Activated T-helper 2 cell treated with anti-CD3 and anti-CD28 coated beads, Interferon-gamma antibody, Interleukin-2, Interleukin-4, amounts not matched to agents 10 μg/mL and 5 μg/mL and 100 μg/mL, durations not matched to agents 14 hours and 24 hours and 36 hours (primary cell): ENCODE results near the gene IDI2. TPM values are rescaled to one million over a fixed set of nuclear protein-coding genes. Genes with fewer than 3 reads are reported as not detected.
A peak's percentile ranks its signal among the peaks of the same experiment; 100 is the strongest.

Experiments
- DNase-seq: peaks from one replicate; pipeline ENCODE4 v3.0.0; 2021; ENCODE audit warnings: low spot score
- H3K27ac Mint-ChIP-seq: one replicate; pipeline ENCODE4 v1.8.0; 2021; ENCODE audit warnings: mixed read lengths
- H3K27me3 Mint-ChIP-seq: one replicate; pipeline ENCODE4 v1.8.0; 2021; ENCODE audit warnings: low read depth, mixed read lengths
- H3K36me3 Mint-ChIP-seq: one replicate; pipeline ENCODE4 v1.8.0; 2021; ENCODE audit warnings: low read depth, mixed read lengths
- H3K4me1 Mint-ChIP-seq: one replicate; pipeline ENCODE4 v1.8.0; 2021; ENCODE audit warnings: low read depth, mixed read lengths
- H3K4me3 Mint-ChIP-seq: one replicate; pipeline ENCODE4 v1.8.0; 2021; ENCODE audit warnings: low read depth, mild to moderate bottlenecking, moderate library complexity, mixed read lengths
- H3K9me3 Mint-ChIP-seq: one replicate; pipeline ENCODE4 v1.8.0; 2021; ENCODE audit warnings: mixed read lengths
- intact Hi-C: fragments of 100-400 bp; cut with micrococcal nuclease; formaldehyde crosslinking; loops from one replicate; pipeline ENCODE4 v1.15.1; 2023
- total RNA-seq: library from RNA; stranded (reverse); gene quantifications from 2 replicates; pipeline ENCODE4 v1.2.3, GENCODE V29; 2022

The IDI2 gene
- total RNA-seq, 1 donor from 2014 or later = not detected

GRCh38 chr10:995559-995926 lies 30.1 kb downstream of the IDI2 start:
- Mint-ChIP-seq H3K36me3 (peaks cover 86% of the 10 kb centered on the region), H3K4me3 (no peak overlapping the region), H3K27me3 (no peaks in the 10 kb centered on the region), H3K4me1 (peaks cover 6% of the 10 kb centered on the region), H3K9me3 (no peaks in the 10 kb centered on the region), H3K27ac (peak overlapping the region; percentile 14)
- DNase-seq = no peak
- intact Hi-C loops = no loop called here

- Mint-ChIP-seq H3K27me3 (no peaks in the 10 kb centered on the region), H3K9me3 (no peaks in the 10 kb centered on the region), H3K4me3 (no peak overlapping the region), H3K27ac (peak overlapping the region; percentile 14), H3K4me1 (peaks cover 9% of the 10 kb centered on the region), H3K36me3 (peaks cover 86% of the 10 kb centered on the region)
- no peak for DNase-seq
- intact Hi-C loops = no loop called here
These were observed 30.7 kb downstream of the IDI2 start for GRCh38 chr10:994836-995558.

GRCh38 chr10:992871-993270 lies 32.8 kb downstream of the IDI2 start:
- intact Hi-C loops = no loop called here
- H3K4me1 Mint-ChIP-seq = peaks cover 17% of the 10 kb centered on the region
- no peak overlapping the region for H3K27ac Mint-ChIP-seq
- no peak for DNase-seq
- no peaks in the 10 kb centered on the region for H3K27me3 Mint-ChIP-seq
- no peaks in the 10 kb centered on the region for H3K9me3 Mint-ChIP-seq
- H3K36me3 Mint-ChIP-seq = peaks cover 85% of the 10 kb centered on the region
- H3K4me3 Mint-ChIP-seq = no peak overlapping the region

DNA sequence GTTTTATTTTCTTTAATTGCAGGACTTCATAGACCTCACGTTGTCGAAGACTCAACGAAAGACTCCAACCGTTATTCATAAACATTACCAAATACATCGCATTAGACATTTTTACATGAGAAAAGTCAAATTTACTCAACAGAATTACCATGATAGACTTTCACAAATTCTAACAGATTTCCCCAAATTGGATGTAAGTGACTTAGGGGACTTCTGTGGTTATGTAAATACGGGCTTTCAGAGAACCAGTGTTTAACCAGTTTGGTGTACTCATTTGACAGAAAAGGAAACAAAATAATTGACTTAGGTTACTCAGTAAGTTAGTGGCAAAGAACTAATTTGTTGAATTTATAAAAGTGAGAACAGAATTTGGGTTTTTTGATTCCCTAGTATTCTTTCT lies 33.2 kb downstream of the IDI2 start:
- H3K36me3 Mint-ChIP-seq = peaks cover 81% of the 10 kb centered on the region
- DNase-seq = no peak
- intact Hi-C loops = no loop called here
- no peak overlapping the region for H3K27ac Mint-ChIP-seq
- H3K9me3 Mint-ChIP-seq = no peaks in the 10 kb centered on the region
- H3K4me1 Mint-ChIP-seq = peaks cover 17% of the 10 kb centered on the region
- no peak overlapping the region for H3K4me3 Mint-ChIP-seq
- H3K27me3 Mint-ChIP-seq = no peaks in the 10 kb centered on the region

DNA sequence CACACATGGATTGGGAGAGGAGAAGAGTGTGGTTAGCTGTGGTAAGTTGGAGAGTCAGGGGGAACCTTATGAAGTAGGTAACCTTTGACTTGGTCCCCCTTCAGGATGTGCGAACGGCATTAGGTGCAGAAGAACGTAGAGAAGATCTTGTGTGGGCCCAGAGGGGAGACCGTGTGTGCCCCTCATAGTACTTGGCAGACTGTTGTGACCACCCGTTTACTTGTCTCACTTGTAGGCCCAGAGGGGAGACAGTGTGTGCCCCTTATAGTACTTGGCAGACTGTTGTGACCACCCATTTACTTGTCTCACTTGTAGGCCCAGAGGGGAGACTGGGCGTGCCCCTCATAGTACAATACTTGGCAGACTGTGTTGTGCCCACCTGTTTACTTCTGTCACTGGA lies 34.9 kb downstream of the IDI2 start:
- peaks cover 67% of the 10 kb centered on the region for H3K36me3 Mint-ChIP-seq
- H3K4me3 Mint-ChIP-seq = peak overlapping the region; percentile 47
- H3K27ac Mint-ChIP-seq = peak overlapping the region; percentile 26
- intact Hi-C loops = no loop called here
- no peak for DNase-seq
- H3K4me1 Mint-ChIP-seq = peaks cover 22% of the 10 kb centered on the region
- no peaks in the 10 kb centered on the region for H3K27me3 Mint-ChIP-seq
- no peaks in the 10 kb centered on the region for H3K9me3 Mint-ChIP-seq

DNA sequence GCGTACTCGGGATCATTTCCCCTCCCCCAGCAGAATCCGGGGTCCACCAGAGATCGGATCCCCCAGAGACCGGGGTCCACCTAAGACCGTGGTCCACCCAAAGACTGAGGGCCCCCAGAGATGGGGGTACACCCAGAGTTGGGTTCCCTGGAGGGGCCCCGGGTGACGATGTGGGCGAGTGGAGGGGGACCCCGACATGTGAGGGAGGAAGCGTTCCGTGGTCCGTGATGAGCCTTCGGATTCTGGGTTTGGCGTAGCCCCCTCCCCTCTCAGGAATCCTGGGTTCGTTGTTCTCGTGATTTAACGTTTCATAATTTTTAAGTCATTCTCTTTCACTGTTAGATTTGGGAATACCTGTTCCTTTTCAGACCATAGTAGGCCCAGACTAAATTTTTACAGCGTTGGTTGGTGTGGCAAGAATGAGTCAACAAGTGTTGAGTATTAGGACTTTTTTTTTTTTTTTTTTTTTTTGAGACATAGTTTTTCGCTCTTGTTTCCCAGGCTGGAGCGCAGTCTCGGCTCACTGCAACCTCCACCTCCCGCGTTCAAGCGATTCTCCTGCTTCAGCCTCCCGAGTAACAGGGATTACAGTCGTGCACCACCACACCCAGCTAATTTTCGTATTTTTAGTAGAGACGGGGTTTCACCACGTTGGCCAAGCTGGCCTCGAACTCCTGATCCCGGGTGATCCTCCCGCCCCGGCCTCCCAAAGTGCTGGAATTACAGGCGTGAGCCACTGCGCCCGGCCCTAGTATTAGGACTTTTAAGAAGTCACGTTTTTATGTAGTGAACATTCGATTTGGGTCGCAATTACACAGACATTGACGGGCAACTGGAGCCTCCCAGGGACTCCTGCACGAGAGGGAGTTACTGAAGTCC lies 36.8 kb downstream of the IDI2 start:
- Mint-ChIP-seq H3K4me1 (peaks cover 22% of the 10 kb centered on the region), H3K4me3 (peak overlapping the region; percentile 91), H3K9me3 (no peaks in the 10 kb centered on the region), H3K27me3 (no peaks in the 10 kb centered on the region), H3K27ac (peak overlapping the region; percentile 93), H3K36me3 (peaks cover 48% of the 10 kb centered on the region)
- intact Hi-C loops = loop anchor here (1.0 to 2.0 kb wide), 2 partner anchors 59 to 60 kb away; partner anchors contain the start of gene IDI1
- DNase-seq = no peak

DNA sequence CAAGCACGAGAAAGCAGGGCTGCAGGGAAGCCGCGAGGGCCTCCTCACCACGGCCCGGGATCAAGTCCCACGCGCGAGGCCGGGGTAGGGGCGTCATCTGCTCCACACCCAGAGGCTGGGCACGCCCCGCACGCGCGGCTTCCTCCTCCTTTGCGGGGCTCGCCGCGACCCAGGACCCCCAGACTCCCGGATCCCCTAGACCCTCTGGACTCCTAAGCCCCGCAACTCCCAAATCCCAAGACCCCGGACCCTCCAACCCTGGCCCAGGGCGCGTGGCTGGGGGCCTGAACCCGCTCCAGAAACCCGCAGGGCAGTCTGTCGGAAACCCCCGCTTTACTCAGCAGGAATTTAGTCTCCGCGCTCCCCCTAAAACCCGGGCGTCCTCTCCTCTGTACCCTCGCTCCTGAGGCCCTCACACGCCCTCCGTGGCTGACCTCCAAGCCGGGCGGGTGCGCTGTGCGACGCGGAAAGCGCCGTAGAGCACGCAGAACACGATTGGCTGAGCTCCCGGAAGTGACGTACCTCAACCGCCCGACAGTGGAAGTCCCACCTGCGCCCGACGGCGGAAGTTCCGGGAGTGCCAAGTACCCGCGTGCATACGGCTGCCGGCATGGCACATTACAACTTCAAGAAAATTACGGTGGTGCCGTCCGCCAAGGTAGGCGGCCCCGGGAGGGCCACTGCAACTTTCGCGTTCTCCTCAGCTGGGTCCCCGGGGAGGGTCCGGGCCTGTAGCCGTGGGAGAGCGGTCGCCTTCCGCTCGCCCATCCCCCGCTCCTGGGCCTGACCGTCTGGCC lies 37.6 kb downstream of the IDI2 start, which contains the start of gene GTPBP4:
GTPBP4 (plus strand) TSS at position 565 of the 797 bp plus-strand sequence; CDS start at position 611, 46 bp downstream.
- H3K27me3 Mint-ChIP-seq = no peaks in the 10 kb centered on the region
- peak within 1 kb of the TSS; percentile 91 for H3K4me3 Mint-ChIP-seq
- H3K4me1 Mint-ChIP-seq = peaks cover 22% of the 10 kb centered on the region
- peaks cover 41% of the 10 kb centered on the region for H3K36me3 Mint-ChIP-seq
- H3K9me3 Mint-ChIP-seq = no peaks in the 10 kb centered on the region
- intact Hi-C loops = loop anchor here (1.0 to 2.0 kb wide), 2 partner anchors 58 to 61 kb away; partner anchors contain the start of gene IDI1
- peak; percentile 94 for DNase-seq
- peak within 1 kb of the TSS; percentile 93 for H3K27ac Mint-ChIP-seq

GRCh38 chr10:987620-987869 lies 38.1 kb downstream of the IDI2 start:
- no peaks in the 10 kb centered on the region for H3K27me3 Mint-ChIP-seq
- no peaks in the 10 kb centered on the region for H3K9me3 Mint-ChIP-seq
- peaks cover 22% of the 10 kb centered on the region for H3K4me1 Mint-ChIP-seq
- peak overlapping the region; percentile 91 for H3K4me3 Mint-ChIP-seq
- intact Hi-C loops = no loop called here
- peaks cover 40% of the 10 kb centered on the region for H3K36me3 Mint-ChIP-seq
- DNase-seq = no peak
- peak overlapping the region; percentile 93 for H3K27ac Mint-ChIP-seq

GRCh38 chr10:986881-987619 lies 38.6 kb downstream of the IDI2 start:
- Mint-ChIP-seq H3K27me3 (no peaks in the 10 kb centered on the region), H3K4me1 (peaks cover 22% of the 10 kb centered on the region), H3K27ac (peak overlapping the region; percentile 93), H3K36me3 (peaks cover 37% of the 10 kb centered on the region), H3K9me3 (no peaks in the 10 kb centered on the region), H3K4me3 (peak overlapping the region; percentile 91)
- intact Hi-C loops = no loop called here
- no peak for DNase-seq

- intact Hi-C loops = no loop called here
These were observed 39.4 kb downstream of the IDI2 start for GRCh38 chr10:986137-986825.

GRCh38 chr10:985361-985760 lies 40.3 kb downstream of the IDI2 start:
- intact Hi-C loops = no loop called here
- H3K4me1 Mint-ChIP-seq = peaks cover 15% of the 10 kb centered on the region
- no peak overlapping the region for H3K27ac Mint-ChIP-seq
- no peak overlapping the region for H3K4me3 Mint-ChIP-seq
- no peak for DNase-seq
- H3K27me3 Mint-ChIP-seq = no peaks in the 10 kb centered on the region
- peaks cover 9% of the 10 kb centered on the region for H3K9me3 Mint-ChIP-seq
- H3K36me3 Mint-ChIP-seq = peaks cover 34% of the 10 kb centered on the region

More at GRCh38 chr10:986137-986825, 39.4 kb downstream of the IDI2 start:
- no peaks in the 10 kb centered on the region for H3K27me3 Mint-ChIP-seq
- peaks cover 36% of the 10 kb centered on the region for H3K36me3 Mint-ChIP-seq
- H3K9me3 Mint-ChIP-seq = peaks cover under 1% of the 10 kb centered on the region
- peaks cover 22% of the 10 kb centered on the region for H3K4me1 Mint-ChIP-seq
- H3K27ac Mint-ChIP-seq = peak overlapping the region; percentile 65
- DNase-seq = no peak
- H3K4me3 Mint-ChIP-seq = peak overlapping the region; percentile 91
